Activated naive CD8-positive, alpha-beta T cell treated with anti-CD3 and anti-CD28 coated beads, Interleukin-2, amount 50 U/mL, for 16 hours (primary cell): ENCODE measurements around the gene POLR2L.

ENCODE experiments used
- DNase-seq: peaks from one replicate; pipeline ENCODE4 v3.0.0-alpha.2; 2020; ENCODE audit warnings: low read depth, low spot score

Gene POLR2L

GRCh38 chr11:839280-839623 is 3.1 kb downstream of the POLR2L start:
- no peak for DNase-seq

- no peak for DNase-seq
These were observed 3.7 kb downstream of the POLR2L start for GRCh38 chr11:838441-839279.

- no peak for DNase-seq
These were observed 4.4 kb downstream of the POLR2L start for GRCh38 chr11:837990-838307.

GRCh38 chr11:837189-837989 is 4.9 kb downstream of the POLR2L start:
- no peak for DNase-seq

- no peak for DNase-seq
These were observed 5.6 kb downstream of the POLR2L start for GRCh38 chr11:836700-837099.

- no peak for DNase-seq
These were observed 6.1 kb downstream of the POLR2L start for GRCh38 chr11:836274-836673.

- no peak for DNase-seq
These were observed 7.7 kb downstream of the POLR2L start for GRCh38 chr11:834371-835316.

- DNase-seq, result no peak
These were observed 8.4 kb downstream of the POLR2L start for GRCh38 chr11:833849-834311.

- DNase-seq, result no peak
These were observed 9.1 kb downstream of the POLR2L start for GRCh38 chr11:833114-833791.

- no peak for DNase-seq
These were observed 9.7 kb downstream of the POLR2L start, which contains the start of gene CD151 for GRCh38 chr11:832529-833113. Gene CD151, plus strand, starts transcription at chr11:832952. Its CDS starts 3,118 bp downstream, at chr11:836070.

- no peak for DNase-seq
These were observed 10.3 kb downstream of the POLR2L start for GRCh38 chr11:831961-832528.

- DNase-seq, result no peak
These were observed 11.0 kb downstream of the POLR2L start for GRCh38 chr11:831118-831864.

- DNase-seq, result peak; percentile 46
These were observed 11.8 kb downstream of the POLR2L start for GRCh38 chr11:830295-831117.

- DNase-seq, result no peak
These were observed 12.5 kb downstream of the POLR2L start for GRCh38 chr11:829847-830294.

GRCh38 chr11:829176-829846 is 13.0 kb downstream of the POLR2L start:
- no peak for DNase-seq

- no peak for DNase-seq
These were observed 13.7 kb downstream of the POLR2L start for GRCh38 chr11:828506-829175.

- no peak for DNase-seq
These were observed 14.5 kb downstream of the POLR2L start, which contains the start of gene CRACR2B for GRCh38 chr11:827897-828192. Gene CRACR2B, plus strand, starts transcription at chr11:827919. Its CDS starts 689 bp downstream, at chr11:828608.
